ENCODE data around the gene PHF20.
"Not testable (repeated sequence)": the region's sequence is repeated elsewhere in the genome, so short reads cannot be mapped to it uniquely, and the experiment has no call there.

The PHF20 gene

DNA sequence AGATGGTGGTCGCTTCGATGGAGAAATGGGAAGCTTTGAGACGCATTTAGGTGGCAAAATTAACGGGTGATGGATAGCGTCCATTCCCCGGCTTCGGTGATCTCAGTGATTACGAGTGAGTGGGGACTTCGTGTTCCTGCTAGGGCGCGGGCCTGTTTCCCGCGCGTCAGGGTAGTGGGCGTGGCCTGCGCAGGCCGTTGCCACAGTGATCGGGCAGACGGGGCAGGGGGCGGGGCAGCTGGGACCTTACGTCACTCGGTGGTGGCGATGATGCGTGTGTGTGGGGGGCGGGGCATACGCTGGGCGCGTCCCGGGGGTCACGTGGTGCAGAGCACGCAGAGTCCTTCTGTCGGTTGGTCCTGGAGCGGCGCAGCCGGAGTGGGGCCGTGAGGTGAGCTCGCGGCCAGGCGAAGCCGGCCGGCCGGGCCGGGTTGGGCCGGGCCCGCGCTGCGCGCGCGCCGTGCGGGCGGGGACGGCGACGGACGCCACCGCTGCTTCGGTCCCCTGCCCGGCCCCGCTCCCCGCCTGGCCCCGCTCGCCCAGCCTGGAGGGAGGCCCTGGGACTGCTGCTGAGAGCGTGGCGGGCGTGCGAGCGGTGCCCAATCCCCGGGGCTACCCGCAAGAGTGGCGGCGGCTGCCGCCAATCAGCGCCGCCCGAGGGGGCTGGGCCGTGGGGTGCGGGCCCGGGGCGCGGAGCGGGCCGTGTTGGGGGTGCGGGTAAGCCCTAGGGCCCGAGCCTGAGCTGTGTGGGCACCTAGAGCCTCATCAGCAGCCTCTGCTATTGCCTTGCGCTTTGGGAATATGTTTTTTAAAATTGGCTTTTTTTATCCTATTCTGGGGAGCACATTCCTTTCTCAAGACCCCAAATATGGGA lies at the start of gene PHF20:
Gene PHF20 (plus strand): TSS at position 327 of the 874 bp plus-strand sequence. CDS start 29,508 bp downstream, outside the sequence.
- DNase-seq (ENCODE audit: low read depth, low spot score) = peak; percentile 65

DNA sequence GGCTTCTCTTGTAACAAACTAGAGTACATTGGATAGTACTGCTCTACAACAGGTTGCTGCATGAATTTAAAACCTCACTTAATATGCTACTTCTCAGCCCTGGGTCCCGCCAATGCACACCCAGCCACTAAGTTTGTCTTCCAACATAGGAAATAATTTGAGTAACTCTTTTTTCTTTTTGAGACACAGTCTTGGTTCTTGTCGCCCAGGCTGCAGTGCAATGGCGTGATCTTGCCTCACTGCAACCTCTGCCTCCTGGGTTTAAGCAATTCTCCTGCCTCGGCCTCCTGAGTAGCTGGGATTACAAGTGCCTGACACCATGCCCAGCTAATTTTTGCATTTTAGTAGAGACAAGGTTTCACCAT lies 48.6 kb upstream of the PHF20 start:
- not testable (repeated sequence) for DNase-seq (ENCODE audit: low read depth, low spot score)

DNA sequence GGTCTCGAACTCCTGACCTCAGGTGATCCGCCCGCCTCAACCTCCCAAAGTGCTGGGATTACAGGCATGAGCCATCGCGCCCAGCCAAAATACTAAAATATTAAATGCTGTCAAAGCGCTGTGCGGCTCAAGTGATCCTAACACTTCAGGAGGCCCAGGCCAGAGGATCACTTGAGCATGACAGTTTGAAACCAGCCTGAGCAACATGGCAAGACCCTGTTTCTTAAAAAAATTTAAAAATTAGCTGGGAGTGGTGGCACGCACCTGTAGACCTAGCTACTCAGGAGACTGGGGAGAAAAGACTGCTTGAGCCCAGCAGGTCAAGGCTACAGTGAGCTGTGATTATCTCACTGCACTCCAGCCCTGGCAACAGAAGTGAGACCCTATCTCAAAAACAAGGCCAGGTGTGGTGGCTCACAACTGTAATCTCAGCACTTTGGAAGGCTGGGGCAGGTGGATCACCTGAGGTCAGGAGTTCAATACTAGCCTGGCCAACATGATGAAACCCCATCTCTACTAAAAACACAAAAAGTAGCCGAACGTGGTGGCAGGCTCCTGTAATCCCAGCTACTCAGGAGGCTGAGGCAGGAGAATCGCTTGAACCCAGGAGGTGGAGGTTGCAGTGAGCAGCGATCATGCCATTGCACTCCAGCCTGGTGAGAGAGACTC lies 48.0 kb upstream of the PHF20 start:
- DNase-seq (ENCODE audit: low read depth, low spot score) = not testable (repeated sequence)

DNA sequence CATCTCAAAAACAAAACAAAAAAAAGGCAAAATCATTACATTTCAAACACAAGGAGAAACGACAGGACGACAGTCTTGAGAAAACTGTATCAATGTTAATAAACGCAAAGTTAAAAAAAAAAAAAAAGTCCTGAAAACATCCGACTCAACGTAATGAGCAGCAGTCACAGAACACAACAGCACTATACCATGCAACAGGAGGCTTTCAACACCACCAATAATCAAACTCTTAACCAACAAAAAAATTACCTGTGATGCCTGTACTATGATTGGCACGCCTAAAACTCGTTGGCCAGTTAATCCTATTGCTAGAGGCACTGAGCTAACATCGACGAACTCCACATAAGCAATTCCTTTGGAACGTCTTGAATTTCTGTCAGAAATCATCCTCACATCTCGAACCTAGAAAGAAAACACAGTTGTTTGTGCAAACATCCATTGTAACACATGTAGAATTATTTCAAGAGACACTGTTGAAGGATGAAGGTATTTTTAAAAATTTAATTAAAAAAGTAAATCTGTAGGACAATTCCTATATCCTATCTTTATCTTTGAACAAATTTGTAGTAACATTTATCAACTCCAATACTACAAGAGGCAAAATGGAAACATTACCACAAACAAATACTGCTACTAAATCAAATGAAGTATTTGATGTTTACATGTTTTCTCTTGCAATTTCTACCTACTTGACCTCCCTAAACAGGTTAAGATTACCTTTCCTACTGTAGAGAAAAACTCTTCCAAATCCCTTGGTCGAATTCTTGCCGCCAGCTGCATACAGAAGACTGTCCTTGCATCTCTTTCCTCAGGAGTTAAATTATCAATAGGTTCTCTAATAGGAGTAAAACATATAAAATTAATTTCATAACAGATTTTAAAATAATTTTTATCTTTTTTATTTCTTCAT lies 47.2 kb upstream of the PHF20 start:
- no peak for DNase-seq (ENCODE audit: low read depth, low spot score)

DNA sequence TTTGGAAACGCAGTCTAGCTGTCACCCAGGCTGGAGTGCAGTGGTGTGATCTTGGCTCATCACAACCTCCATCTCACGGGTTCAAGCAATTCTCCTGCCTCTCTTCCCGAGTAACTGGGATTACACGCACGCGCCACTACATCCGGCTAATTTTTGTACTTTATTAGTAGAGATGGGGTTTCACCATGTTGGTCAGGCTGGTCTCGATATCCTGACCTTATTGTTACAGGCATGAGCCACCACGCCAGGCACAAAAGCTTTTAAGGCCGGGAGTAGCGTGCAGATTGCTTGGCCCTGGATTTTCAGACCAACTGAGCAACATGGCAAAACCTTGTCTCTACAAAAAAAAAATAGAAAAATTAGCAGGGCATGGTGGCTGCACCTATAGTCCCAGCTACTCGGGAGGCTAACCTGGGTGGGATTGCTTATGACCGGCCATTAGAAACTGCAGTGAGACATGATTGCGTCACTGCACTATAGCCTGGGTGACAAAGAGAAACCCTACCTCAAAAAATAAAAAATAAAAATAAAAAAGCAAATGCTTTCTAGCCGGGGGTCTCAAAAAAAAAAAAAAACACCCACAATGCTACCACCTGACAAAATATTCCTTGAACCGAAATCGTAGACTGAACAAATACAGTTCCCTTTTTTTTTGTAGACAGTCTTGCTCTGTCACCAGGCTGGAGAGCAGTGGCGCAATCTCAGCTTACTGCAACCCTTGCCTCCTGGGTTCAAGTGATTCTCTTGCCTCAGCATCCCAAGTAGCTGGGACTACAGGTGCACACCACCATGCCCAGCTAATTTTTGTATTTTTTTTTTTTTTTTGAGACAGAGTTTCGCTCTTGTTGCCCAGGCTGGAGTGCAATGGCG lies 44.7 kb upstream of the PHF20 start:
- DNase-seq (ENCODE audit: low read depth, low spot score) = no peak

DNA sequence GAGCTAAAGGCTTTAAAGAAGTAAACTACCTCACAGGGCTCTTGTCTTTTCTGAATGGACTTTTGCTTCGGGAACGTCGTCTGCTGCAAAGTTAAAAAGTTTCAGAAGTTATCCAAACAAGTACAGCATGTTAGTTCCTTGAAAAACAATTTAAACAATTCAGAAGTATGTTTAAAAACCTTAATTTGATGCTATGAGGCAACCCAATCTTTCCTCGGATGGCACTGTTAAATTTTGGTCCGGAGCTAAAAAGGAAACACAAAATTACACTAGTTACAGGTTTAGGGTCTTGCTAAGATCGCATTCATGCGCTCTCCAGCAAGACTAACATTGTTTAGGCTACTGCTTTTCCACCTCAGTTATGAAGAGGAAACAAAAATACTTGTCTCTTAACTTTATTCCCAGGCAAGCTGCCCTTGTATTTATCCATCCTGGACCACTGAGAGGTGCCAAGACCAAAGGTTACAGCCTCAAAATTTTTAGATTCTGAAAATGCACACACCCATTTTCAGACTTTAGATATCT lies 42.5 kb upstream of the PHF20 start:
- no peak for DNase-seq (ENCODE audit: low read depth, low spot score)

DNA sequence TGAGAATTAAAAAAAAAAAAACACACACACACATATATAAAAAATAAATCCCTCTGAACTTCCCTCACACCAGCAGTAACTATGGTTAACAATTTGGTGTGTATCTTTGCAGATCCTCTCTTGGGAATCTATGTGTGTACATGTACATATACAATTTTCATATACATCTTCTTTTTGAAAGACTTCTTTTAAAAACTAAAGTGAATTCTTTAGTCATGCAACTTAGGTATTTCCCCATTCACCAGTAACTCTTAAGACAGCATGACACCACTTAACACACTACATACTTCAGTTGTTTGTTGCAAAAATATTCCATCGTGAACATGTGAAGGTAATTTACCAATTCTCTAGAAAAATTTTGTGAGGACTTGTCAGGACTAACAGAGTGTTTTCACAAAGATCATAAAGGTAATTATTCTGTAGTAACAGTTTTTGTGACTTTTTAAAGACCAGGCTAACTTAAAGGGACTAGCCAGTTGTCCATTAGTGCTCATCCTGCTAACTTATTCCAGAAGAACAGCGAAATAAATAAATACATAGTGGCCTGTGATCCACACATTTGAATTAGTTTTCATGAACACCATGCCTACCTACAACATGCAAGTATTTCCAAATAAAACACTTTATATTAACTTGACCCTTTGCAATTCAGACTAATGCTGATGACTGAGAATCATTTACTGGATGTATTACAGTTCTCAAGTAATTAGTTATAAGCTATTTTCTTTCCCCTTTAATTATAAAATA lies 41.8 kb upstream of the PHF20 start:
- DNase-seq (ENCODE audit: low read depth, low spot score) = no peak

DNA sequence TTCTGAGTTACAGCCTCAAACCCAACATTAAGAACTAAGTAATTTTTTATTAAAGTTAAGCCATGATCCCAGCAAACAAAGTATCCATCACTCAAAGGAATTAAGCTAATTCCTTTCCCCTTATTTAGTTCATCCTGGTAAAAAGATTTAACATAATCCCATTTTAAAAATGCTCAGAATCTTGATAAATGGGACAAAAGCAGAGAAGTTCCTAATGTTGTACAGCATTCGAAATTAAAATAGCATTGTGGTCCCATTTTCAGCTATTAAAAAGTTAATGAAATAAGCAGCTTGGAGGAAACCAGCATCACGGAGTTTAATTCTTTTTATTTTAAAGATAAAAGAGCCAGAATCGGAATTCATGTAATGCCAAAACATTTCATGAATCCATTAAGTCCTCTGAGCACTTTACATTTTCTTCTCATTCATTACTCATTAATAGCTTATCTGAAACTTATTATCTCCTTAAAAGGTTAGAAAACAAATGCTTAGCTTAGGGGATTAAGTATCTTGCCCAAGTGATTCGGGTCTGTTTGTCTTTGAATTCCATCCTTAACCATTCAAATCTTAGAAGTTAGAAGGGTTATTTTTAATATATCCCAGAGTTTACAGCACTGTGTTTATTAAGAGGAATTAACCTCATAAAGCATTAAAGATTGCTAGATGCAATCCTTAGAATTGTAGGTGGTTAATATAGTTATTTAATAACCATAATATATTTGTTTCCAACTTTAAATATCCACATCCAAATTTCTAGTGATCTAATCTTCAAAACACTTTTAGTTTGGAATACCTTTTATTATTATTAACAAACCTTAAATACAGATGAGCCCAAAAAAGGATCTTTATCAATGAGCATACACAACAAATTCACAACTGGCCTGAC lies 41.0 kb upstream of the PHF20 start:
- no peak for DNase-seq (ENCODE audit: low read depth, low spot score)

DNA sequence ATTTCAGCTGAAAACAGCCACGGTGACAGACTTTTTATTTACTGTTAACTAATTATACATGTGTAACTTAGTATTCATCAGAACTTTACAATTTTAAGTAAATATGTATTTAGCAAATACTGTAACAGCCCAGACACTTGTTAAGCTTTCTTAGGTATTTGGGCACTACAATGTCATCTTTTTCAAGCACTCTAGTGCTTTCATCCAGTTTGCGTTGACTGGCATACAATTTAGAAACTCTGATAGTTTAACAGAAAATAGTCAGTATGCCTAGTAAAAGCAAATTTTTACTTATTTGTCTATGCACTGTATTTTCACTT lies 40.4 kb upstream of the PHF20 start:
- DNase-seq (ENCODE audit: low read depth, low spot score) = no peak

DNA sequence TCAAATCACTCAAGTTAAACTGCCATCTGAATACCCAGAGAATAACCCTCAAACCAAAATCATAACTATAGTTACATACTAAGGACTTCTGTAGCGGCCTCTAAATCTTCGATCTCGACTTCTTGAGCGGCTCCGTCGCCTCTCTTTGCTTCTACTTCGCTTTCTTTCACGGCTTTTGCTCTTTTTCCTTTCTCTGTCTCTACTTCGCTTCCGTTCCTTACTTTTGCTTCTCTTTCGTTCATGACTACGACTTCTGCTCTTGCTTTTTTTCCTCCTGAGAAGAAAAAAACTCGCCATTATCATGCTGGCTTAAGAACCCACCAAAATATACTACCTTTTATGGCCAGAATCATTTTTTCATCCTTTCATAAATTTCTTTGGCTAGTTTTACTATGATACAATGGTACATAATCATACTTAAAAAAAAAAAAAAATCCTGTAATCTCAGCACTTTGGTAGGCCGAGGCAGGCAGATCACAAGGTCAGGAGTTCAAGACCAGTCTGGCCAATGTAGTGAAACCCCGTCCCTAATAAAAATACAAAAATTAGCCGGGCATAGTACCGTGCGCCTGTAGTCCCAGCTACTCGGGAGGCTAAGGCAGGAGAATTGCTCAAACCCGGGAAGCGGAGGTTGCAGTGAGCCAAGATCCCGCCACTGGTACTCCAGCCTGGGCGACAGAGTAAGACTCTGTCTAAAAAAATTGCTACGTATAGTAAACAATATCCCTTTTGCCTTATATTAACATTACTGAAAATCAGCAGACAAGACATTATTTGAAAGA lies 39.8 kb upstream of the PHF20 start:
- DNase-seq (ENCODE audit: low read depth, low spot score) = no peak

DNA sequence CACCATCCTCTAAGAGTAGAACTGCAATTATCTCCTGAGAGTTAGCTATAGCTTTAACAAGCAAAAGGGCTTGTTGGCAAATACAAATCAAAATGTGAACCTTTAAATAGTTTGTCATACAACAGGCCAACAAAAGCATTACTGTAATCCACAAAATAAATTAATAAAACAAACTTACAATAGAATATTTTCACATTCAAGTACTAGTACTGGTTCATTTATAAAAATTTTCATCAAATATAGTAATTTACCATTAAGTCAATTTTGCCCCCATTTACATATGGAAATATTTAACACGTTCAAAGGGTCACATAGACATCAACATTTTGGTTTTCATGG lies 39.2 kb upstream of the PHF20 start:
- no peak for DNase-seq (ENCODE audit: low read depth, low spot score)

DNA sequence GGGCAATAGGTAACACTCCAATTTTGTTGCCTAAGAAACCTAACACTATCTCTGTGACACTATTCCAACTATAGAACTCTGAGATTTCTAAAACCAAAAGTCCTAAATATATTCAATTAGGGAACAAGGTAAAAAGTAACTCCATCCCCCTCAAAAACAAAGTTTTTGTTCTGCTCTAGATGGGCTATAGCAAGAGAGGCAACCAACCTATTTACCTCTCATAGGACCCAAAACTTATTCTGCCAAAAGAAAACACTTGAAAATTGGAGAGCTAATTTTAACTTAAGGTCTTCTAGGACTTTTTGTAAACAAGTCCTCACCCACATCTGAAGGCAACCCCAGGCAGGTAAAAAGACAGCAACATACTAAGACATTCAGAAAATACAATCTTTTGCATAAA lies 37.4 kb upstream of the PHF20 start:
- DNase-seq (ENCODE audit: low read depth, low spot score) = no peak

DNA sequence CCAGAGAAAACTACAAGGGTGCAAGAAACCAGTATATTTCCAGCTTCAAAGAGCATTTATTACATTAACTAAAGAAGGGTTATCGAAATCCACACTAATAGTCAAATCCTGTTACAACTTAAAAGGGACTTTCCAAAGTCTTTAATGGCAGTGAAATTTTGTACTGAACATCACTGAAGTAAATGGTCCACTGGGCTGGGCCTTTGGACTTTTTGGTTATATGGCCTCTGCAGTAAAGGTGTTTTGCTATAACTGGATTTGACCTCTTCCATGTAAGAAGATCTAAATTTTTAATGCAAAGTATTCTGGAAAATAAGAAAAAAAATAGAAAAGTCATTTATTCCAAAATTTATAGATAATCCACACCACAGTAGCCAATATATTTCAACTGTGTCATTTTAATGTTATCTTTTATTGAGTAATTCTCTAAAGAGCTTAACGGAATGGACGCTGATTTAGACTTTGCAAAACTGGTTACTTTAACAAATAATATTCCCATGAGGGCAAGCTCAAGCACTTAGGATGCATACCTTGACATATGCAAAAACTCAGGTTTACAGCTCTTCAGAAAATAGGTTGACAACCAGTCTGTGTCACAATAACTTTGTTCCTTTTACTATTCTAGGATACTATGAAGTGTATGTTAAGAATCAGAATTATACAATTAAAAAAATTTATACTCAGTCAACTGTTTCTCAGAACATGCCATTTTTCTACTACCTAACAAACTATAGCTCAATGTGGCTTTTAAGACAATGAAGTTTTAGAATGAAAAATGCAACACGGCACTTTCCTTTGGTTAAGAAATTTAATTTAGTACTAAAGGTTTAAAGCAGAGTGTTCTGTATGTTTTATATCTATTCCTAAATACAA lies 36.8 kb upstream of the PHF20 start:
- no peak for DNase-seq (ENCODE audit: low read depth, low spot score)

DNA sequence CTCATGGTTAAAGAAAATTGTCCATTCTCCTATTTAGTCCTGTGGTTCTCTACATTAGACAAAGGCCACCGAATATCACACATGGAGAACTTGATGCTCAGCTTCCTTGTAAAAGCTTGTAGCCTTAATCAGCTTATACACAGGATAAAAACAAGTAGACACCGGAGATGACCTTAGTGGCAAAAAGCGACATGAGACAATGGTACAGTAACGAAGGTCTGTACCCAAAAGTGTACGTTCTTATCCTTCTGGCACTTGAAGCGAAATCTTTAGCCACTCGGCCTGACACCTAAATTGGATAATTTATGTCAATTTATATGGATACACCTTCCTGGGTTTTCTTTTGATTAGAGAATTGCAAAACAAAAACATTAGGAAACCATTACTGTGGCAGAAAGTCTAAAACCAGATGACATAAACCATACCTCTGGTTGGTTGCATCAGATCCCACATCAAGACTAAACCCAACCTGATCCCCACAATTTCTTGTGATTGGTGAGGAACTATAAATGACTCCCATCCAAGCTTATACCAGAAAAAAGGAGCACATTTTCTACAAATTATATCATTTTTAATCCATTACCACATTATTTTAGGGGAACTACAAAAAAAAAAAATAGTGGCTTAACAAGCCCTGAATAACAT lies 35.9 kb upstream of the PHF20 start:
- no peak for DNase-seq (ENCODE audit: low read depth, low spot score)

DNA sequence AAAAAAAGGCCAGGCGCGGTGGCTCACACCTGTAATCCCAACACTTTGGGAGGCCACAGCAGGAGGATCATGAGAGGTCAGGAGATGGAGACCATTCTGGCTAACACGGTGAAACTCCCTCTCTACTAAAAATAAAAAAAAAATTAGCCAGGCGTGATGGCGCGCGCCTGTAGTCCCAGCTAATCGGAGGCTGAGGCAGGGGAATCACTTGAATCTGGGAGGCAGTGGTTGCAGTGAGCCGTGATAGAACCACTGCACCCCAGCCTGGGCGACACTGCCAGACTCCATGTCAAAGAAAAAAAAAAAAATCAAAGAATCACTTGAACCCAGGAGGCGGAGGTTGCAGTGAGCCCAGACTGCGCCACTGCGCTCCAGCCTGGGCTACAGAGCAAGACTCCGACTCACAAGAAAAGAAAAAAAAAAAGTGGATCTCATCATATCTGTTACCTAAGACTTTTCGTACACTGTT lies 33.9 kb upstream of the PHF20 start:
- DNase-seq (ENCODE audit: low read depth, low spot score) = no peak

DNA sequence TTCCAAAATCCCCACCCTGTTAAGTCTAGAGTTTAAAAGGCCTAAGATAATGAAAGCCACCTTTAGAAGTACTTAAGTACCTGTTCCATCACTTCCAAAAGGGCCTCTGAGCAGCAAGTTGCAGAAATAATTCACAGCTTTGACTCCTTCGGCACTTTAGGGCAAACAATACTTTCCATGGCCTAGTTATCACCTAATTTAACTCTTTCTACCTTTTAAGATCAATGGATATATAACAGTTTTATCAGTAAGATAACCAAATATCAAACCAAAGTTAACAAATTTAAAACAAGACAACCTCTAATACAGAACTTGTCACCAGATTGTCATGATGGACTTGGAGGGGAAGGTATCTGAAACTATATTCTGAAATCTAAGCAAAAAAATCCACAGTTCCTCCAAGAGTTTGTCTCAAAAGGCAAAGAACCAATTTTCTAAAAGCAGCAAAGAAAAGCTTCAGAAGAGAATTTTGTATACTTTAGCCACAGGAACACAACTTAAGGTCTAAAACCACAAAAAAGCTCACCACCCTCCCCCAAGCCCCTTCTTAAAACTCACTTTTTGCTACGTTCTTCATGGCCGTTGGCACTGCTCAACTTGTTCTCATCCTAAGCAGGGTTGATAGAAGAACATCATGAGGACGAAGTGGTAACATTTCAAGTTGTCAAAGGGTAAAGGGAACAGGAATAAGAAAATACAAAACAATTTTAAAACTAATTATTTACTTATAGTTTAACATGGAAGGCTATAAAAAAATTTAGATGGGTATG lies 33.2 kb upstream of the PHF20 start:
- no peak for DNase-seq (ENCODE audit: low read depth, low spot score)
